WTC11 (cell line): Measurements from ENCODE around the gene MAPRE2. TPM values are rescaled to one million over a fixed set of nuclear protein-coding genes. Genes with fewer than 3 reads are reported as not detected.

Experiments
- ATAC-seq: fragments of 200-7000 bp; cut with Tn5 transposase; 2 replicates; pipeline ENCODE4 v1.10.0; 2021; ENCODE audit warnings: mild to moderate bottlenecking, moderate library complexity
- CTCF ChIA-PET: fragments of 300-600 bp; sonication (Branson Sonifier 250); formaldehyde crosslinking; loops from one replicate; lab custom pipeline; 2021; ENCODE audit warnings: antibody characterized with exemption; lab: Charles Lee
- POLR2A ChIA-PET: fragments of 350-600 bp; sonication (Branson Sonifier 250); formaldehyde crosslinking; loops from one replicate; lab custom pipeline; 2021; ENCODE audit warnings: antibody characterized with exemption; lab: Charles Lee
- DNase-seq: peaks from one replicate; pipeline ENCODE4 v3.0.0; 2021; ENCODE audit warnings: low spot score
- H3K27ac Mint-ChIP-seq: 2 replicates; pipeline ENCODE4 v1.8.0; 2021; ENCODE audit warnings: mixed read lengths
- H3K27me3 Mint-ChIP-seq: 2 replicates; pipeline ENCODE4 v1.8.0; 2021; ENCODE audit warnings: low read depth, mild to moderate bottlenecking, moderate library complexity, mixed read lengths
- H3K36me3 Mint-ChIP-seq: 2 replicates; pipeline ENCODE4 v1.8.0; 2021; ENCODE audit warnings: mixed read lengths
- H3K4me1 Mint-ChIP-seq: 2 replicates; pipeline ENCODE4 v1.8.0; 2022; ENCODE audit warnings: mixed read lengths
- H3K4me3 Mint-ChIP-seq: 2 replicates; pipeline ENCODE4 v1.8.0; 2021; ENCODE audit warnings: mild to moderate bottlenecking, moderate library complexity, mixed read lengths
- H3K9me3 Mint-ChIP-seq: 2 replicates; pipeline ENCODE4 v1.8.0; 2021; ENCODE audit warnings: mixed read lengths
- AFF4 ChIP-seq: sonication (generic); formaldehyde crosslinking; IDR thresholded peaks from 2 replicates; pipeline ENCODE4 v1.8.1; 2023; ENCODE audit warnings: mild to moderate bottlenecking, missing genetic modification reagents, borderline replicate concordance
- ATF1 ChIP-seq: sonication (generic); formaldehyde crosslinking; IDR thresholded peaks from 2 replicates; pipeline ENCODE4 v1.8.1; 2023; ENCODE audit warnings: mild to moderate bottlenecking, moderate library complexity, missing genetic modification reagents
- CBFB ChIP-seq: sonication (generic); formaldehyde crosslinking; IDR thresholded peaks from 2 replicates; pipeline ENCODE4 v1.8.1; 2022; ENCODE audit warnings: mild to moderate bottlenecking, low read depth, missing genetic modification reagents
- CDX4 ChIP-seq: fragments of 250-450 bp; sonication (Bioruptor Pico); IDR thresholded peaks from 2 replicates; pipeline ENCODE4 v1.9.0; 2021; ENCODE audit warnings: moderate library complexity, mild to moderate bottlenecking, inconsistent platforms, borderline replicate concordance
- E2F1 ChIP-seq: sonication (generic); formaldehyde crosslinking; IDR thresholded peaks from 2 replicates; pipeline ENCODE4 v1.8.0; 2022; ENCODE audit warnings: mild to moderate bottlenecking, missing genetic modification reagents
- E2F4 ChIP-seq: sonication (generic); formaldehyde crosslinking; IDR thresholded peaks from 2 replicates; pipeline ENCODE4 v1.8.1; 2022; ENCODE audit warnings: low read depth, mild to moderate bottlenecking, moderate library complexity, missing genetic modification reagents, borderline replicate concordance
- ELF4 ChIP-seq: sonication (generic); formaldehyde crosslinking; IDR thresholded peaks from 2 replicates; pipeline ENCODE4 v1.8.1; 2022; ENCODE audit warnings: low read depth, mild to moderate bottlenecking, moderate library complexity, missing genetic modification reagents
- EMX1 ChIP-seq: fragments of 250-450 bp; sonication (Bioruptor Pico); IDR thresholded peaks from 2 replicates; pipeline ENCODE4 v1.8.0; 2021; ENCODE audit warnings: mild to moderate bottlenecking
- ERG ChIP-seq: fragments of 250-450 bp; sonication (Bioruptor Pico); IDR thresholded peaks from 2 replicates; pipeline ENCODE4 v1.8.0; 2021; ENCODE audit warnings: mild to moderate bottlenecking
- GTF2I ChIP-seq: fragments of 250-450 bp; sonication (Bioruptor Pico); conservative IDR thresholded peaks from 2 replicates; pipeline ENCODE4 v1.4.0; 2021; ENCODE audit warnings: mild to moderate bottlenecking
- MLX ChIP-seq: sonication (generic); formaldehyde crosslinking; IDR thresholded peaks from 2 replicates; pipeline ENCODE4 v1.8.1; 2023; ENCODE audit warnings: mild to moderate bottlenecking, missing genetic modification reagents, moderate library complexity
- NFE2L1 ChIP-seq: sonication (generic); formaldehyde crosslinking; IDR thresholded peaks from 2 replicates; pipeline ENCODE4 v1.8.1; 2023; ENCODE audit warnings: missing genetic modification reagents
- NR2C2 ChIP-seq: sonication (generic); formaldehyde crosslinking; IDR thresholded peaks from 2 replicates; pipeline ENCODE4 v1.8.0; 2022; ENCODE audit warnings: mild to moderate bottlenecking, missing genetic modification reagents
- NR3C1 ChIP-seq: sonication (generic); formaldehyde crosslinking; conservative IDR thresholded peaks from 2 replicates; pipeline ENCODE4 v1.8.1; 2023; ENCODE audit warnings: low read depth, mild to moderate bottlenecking, missing genetic modification reagents
- OVOL2 ChIP-seq: fragments of 250-450 bp; sonication (Bioruptor Pico); IDR thresholded peaks from 2 replicates; pipeline ENCODE4 v1.9.0; 2021; ENCODE audit warnings: mild to moderate bottlenecking, borderline replicate concordance
- SMAD3 ChIP-seq: sonication (generic); formaldehyde crosslinking; IDR thresholded peaks from 2 replicates; pipeline ENCODE4 v1.8.0; 2022; ENCODE audit warnings: missing genetic modification reagents, mild to moderate bottlenecking, borderline replicate concordance
- STAT6 ChIP-seq: sonication (generic); formaldehyde crosslinking; conservative IDR thresholded peaks from 2 replicates; pipeline ENCODE4 v1.8.1; 2023; ENCODE audit warnings: mild to moderate bottlenecking, low read depth, missing genetic modification reagents, moderate library complexity
- ZNF396 ChIP-seq: fragments of 250-450 bp; sonication (Bioruptor Pico); IDR thresholded peaks from 2 replicates; pipeline ENCODE4 v1.8.0; 2021; ENCODE audit warnings: mild to moderate bottlenecking, moderate library complexity, borderline replicate concordance
- ZNF416 ChIP-seq: fragments of 250-450 bp; sonication (Bioruptor Pico); IDR thresholded peaks from 2 replicates; pipeline ENCODE4 v1.9.0; 2021; ENCODE audit warnings: mild to moderate bottlenecking, inconsistent platforms
- total RNA-seq: library from RNA; stranded (reverse); gene quantifications from 3 replicates; pipeline ENCODE4 v1.2.3, GENCODE V29; 2021

Gene MAPRE2
- total RNA-seq, 1 experiment from 2014 or later = 20.4 TPM

- no peak for TF ChIP-seq STAT6 (CRISPR knock-in tag)
These were observed 138.7 kb downstream of the MAPRE2 start (continued) for GRCh38 chr18:35179906-35180305.

GRCh38 chr18:35180455-35180854 is 139.2 kb downstream of the MAPRE2 start:
- CTCF ChIA-PET = no interaction called here
- H3K4me3 Mint-ChIP-seq = no peak overlapping the region
- POLR2A ChIA-PET = no interaction called here
- H3K27me3 Mint-ChIP-seq = no peaks in the 10 kb centered on the region; the same call in 1 of the 2 replicates
- H3K27ac Mint-ChIP-seq = no peak overlapping the region
- no peaks in the 10 kb centered on the region for H3K4me1 Mint-ChIP-seq
- peaks cover 16% of the 10 kb centered on the region for H3K9me3 Mint-ChIP-seq
- no peak for DNase-seq
- peaks cover 14% of the 10 kb centered on the region for H3K36me3 Mint-ChIP-seq
- no peak for TF ChIP-seq ERG (CRISPR knock-in tag)
- TF ChIP-seq NR3C1 (CRISPR knock-in tag) = no peak
- TF ChIP-seq NFE2L1 (CRISPR knock-in tag) = no peak
- no peak for TF ChIP-seq CDX4
- no peak for TF ChIP-seq OVOL2 (CRISPR knock-in tag)
- no peak for TF ChIP-seq STAT6 (CRISPR knock-in tag)
- TF ChIP-seq ATF1 = no peak
- no peak for TF ChIP-seq NR2C2 (CRISPR knock-in tag)
- TF ChIP-seq EMX1 (CRISPR knock-in tag) = no peak
- no peak for TF ChIP-seq ZNF396 (CRISPR knock-in tag)
- TF ChIP-seq CBFB (CRISPR knock-in tag) = no peak
- TF ChIP-seq ELF4 (CRISPR knock-in tag) = no peak
- no peak for TF ChIP-seq MLX (CRISPR knock-in tag)
- TF ChIP-seq E2F1 = no peak
- no peak for TF ChIP-seq ZNF416 (CRISPR knock-in tag)
- TF ChIP-seq AFF4 = no peak
- TF ChIP-seq E2F4 (CRISPR knock-in tag) = no peak
- no peak for TF ChIP-seq GTF2I
- no peak for TF ChIP-seq SMAD3 (CRISPR knock-in tag)
- ATAC-seq = no peak
